Measurements from ENCODE around the gene SORBS1. TPM values are rescaled to one million over a fixed set of nuclear protein-coding genes. Genes with fewer than 3 reads are reported as not detected.
A peak's percentile ranks its signal among the peaks of the same experiment; 100 is the strongest.

SORBS1 gene
- total RNA-seq, 1 donor from 2014 or later: 28.2 TPM

- no peak for TF ChIP-seq CTCF (conservative IDR thresholded peaks at IDR 0.05)
- H3K4me1 Mint-ChIP-seq (ENCODE audit: unreplicated experiment): peaks cover 42% of the 10 kb centered on the region
- no peak overlapping the region for H3K4me3 Mint-ChIP-seq
- DNase-seq (ENCODE audit: extremely low spot score, unreplicated experiment): no peak
- peaks cover 4% of the 10 kb centered on the region for H3K9me3 Mint-ChIP-seq
- H3K27ac Mint-ChIP-seq: peak overlapping the region; percentile 99
- H3K27me3 Mint-ChIP-seq: peaks cover 3% of the 10 kb centered on the region
- H3K36me3 Mint-ChIP-seq: peaks cover 26% of the 10 kb centered on the region
These were observed 293.9 kb downstream of the SORBS1 start for GRCh38 chr10:95267251-95267650.

GRCh38 chr10:95266674-95267095 is 294.5 kb downstream of the SORBS1 start:
- Mint-ChIP-seq H3K27me3 (peaks cover 3% of the 10 kb centered on the region), H3K9me3 (peaks cover 4% of the 10 kb centered on the region), H3K4me1 (ENCODE audit: unreplicated experiment) (peaks cover 42% of the 10 kb centered on the region), H3K27ac (peak overlapping the region; percentile 99), H3K36me3 (peaks cover 26% of the 10 kb centered on the region), H3K4me3 (peak overlapping the region; percentile 71)
- no peak for DNase-seq (ENCODE audit: extremely low spot score, unreplicated experiment)
- TF ChIP-seq CTCF (conservative IDR thresholded peaks at IDR 0.05): no peak

- Mint-ChIP-seq H3K4me1 (ENCODE audit: unreplicated experiment) (peaks cover 51% of the 10 kb centered on the region), H3K27me3 (peaks cover 3% of the 10 kb centered on the region), H3K9me3 (peaks cover 4% of the 10 kb centered on the region), H3K27ac (peak overlapping the region; percentile 93), H3K4me3 (no peak overlapping the region), H3K36me3 (peaks cover 26% of the 10 kb centered on the region)
- peak; percentile 52 for DNase-seq (ENCODE audit: extremely low spot score, unreplicated experiment)
- no peak for TF ChIP-seq CTCF (conservative IDR thresholded peaks at IDR 0.05)
These were observed 295.6 kb downstream of the SORBS1 start for GRCh38 chr10:95265572-95265971.

- peaks cover 4% of the 10 kb centered on the region for H3K9me3 Mint-ChIP-seq
- H3K4me1 Mint-ChIP-seq (ENCODE audit: unreplicated experiment): peaks cover 54% of the 10 kb centered on the region
- DNase-seq (ENCODE audit: extremely low spot score, unreplicated experiment): peak; percentile 42
- peaks cover 17% of the 10 kb centered on the region for H3K36me3 Mint-ChIP-seq
- no peak for TF ChIP-seq CTCF (conservative IDR thresholded peaks at IDR 0.05)
- peak overlapping the region; percentile 55 for H3K4me3 Mint-ChIP-seq
- peaks cover 3% of the 10 kb centered on the region for H3K27me3 Mint-ChIP-seq
- peak overlapping the region; percentile 93 for H3K27ac Mint-ChIP-seq
These were observed 296.7 kb downstream of the SORBS1 start for GRCh38 chr10:95264227-95265051.

- peaks cover 14% of the 10 kb centered on the region for H3K36me3 Mint-ChIP-seq
- peaks cover 4% of the 10 kb centered on the region for H3K9me3 Mint-ChIP-seq
- H3K4me1 Mint-ChIP-seq (ENCODE audit: unreplicated experiment): peaks cover 51% of the 10 kb centered on the region
- H3K27me3 Mint-ChIP-seq: peaks cover 3% of the 10 kb centered on the region
- no peak for TF ChIP-seq CTCF (conservative IDR thresholded peaks at IDR 0.05)
- H3K27ac Mint-ChIP-seq: peak overlapping the region; percentile 93
- DNase-seq (ENCODE audit: extremely low spot score, unreplicated experiment): peak; percentile 45
- peak overlapping the region; percentile 45 for H3K4me3 Mint-ChIP-seq
These were observed 297.3 kb downstream of the SORBS1 start for GRCh38 chr10:95263864-95264226.

Data from type B pancreatic cell (in vitro differentiated cells).